ENCODE measurements around the gene TBC1D8. TPM values are rescaled to one million over a fixed set of nuclear protein-coding genes. Genes with fewer than 3 reads are reported as not detected.

The TBC1D8 gene
- total RNA-seq, 1 donor from 2014 or later = 3.9 TPM

- no peaks in the 10 kb centered on the region for H3K36me3 ChIP-seq
- TF ChIP-seq EZH2 (IDR thresholded peaks at IDR 0.05) (no peak), EZH2phosphoT487 (IDR thresholded peaks at IDR 0.05) (peak; percentile 39), CTCF (IDR thresholded peaks at IDR 0.05) (peak; percentile 15)
- no peak overlapping the region for H3K9ac ChIP-seq
- H3K27me3 ChIP-seq = peaks cover 76% of the 10 kb centered on the region
- H3K36me3 Mint-ChIP-seq = no peaks in the 10 kb centered on the region
- H3K4me2 ChIP-seq = peak overlapping the region; percentile 72
- H3K4me1 ChIP-seq = peaks cover 11% of the 10 kb centered on the region
- H4K20me1 ChIP-seq (ENCODE audit: low read depth) = peaks cover 25% of the 10 kb centered on the region
- H3K27me3 Mint-ChIP-seq (ENCODE audit: insufficient read depth, low read depth) = peaks cover 26% of the 10 kb centered on the region
- no peaks in the 10 kb centered on the region for H3K9me3 Mint-ChIP-seq
- no peaks in the 10 kb centered on the region for H3K79me2 ChIP-seq (ENCODE audit: low read depth)
- H3K4me1 Mint-ChIP-seq = peaks cover 29% of the 10 kb centered on the region
- H3K4me3 Mint-ChIP-seq = peak overlapping the region; percentile 87
- H2AFZ ChIP-seq (replicated peaks) = no peak overlapping the region
- H3K4me3 ChIP-seq = peak overlapping the region; percentile 53
- no peak overlapping the region for H3K27ac Mint-ChIP-seq
- DNase-seq (ENCODE audit: low spot score) = peak; percentile 74
- H3F3A ChIP-seq (ENCODE audit: low read depth) = peaks cover 27% of the 10 kb centered on the region
- no peaks in the 10 kb centered on the region for H3K9me3 ChIP-seq (ENCODE audit: low read depth)
- H3K27ac ChIP-seq = no peak overlapping the region
Observed at GRCh38 chr2:101152272-101153076, 1.3 kb upstream of the TBC1D8 start.

- DNase-seq (ENCODE audit: low spot score) = peak; percentile 23
- TF ChIP-seq CTCF (IDR thresholded peaks at IDR 0.05) (no peak), EZH2phosphoT487 (IDR thresholded peaks at IDR 0.05) (peak; percentile 22), EZH2 (IDR thresholded peaks at IDR 0.05) (peak; percentile 54)
- H4K20me1 ChIP-seq (ENCODE audit: low read depth) = peaks cover 25% of the 10 kb centered on the region
- peaks cover 76% of the 10 kb centered on the region for H3K27me3 ChIP-seq
- Mint-ChIP-seq H3K9me3 (no peaks in the 10 kb centered on the region), H3K36me3 (no peaks in the 10 kb centered on the region), H3K4me1 (peaks cover 29% of the 10 kb centered on the region), H3K27ac (no peak overlapping the region), H3K4me3 (peak overlapping the region; percentile 87), H3K27me3 (ENCODE audit: insufficient read depth, low read depth) (peaks cover 26% of the 10 kb centered on the region)
- peak overlapping the region; percentile 53 for H3K4me3 ChIP-seq
- H3K4me2 ChIP-seq = peak overlapping the region; percentile 72
- H3K27ac ChIP-seq = no peak overlapping the region
- H3K79me2 ChIP-seq (ENCODE audit: low read depth) = no peaks in the 10 kb centered on the region
- H3K9ac ChIP-seq = no peak overlapping the region
- no peaks in the 10 kb centered on the region for H3K36me3 ChIP-seq
- H3K4me1 ChIP-seq = peaks cover 11% of the 10 kb centered on the region
- no peaks in the 10 kb centered on the region for H3K9me3 ChIP-seq (ENCODE audit: low read depth)
- no peak overlapping the region for H2AFZ ChIP-seq (replicated peaks)
- H3F3A ChIP-seq (ENCODE audit: low read depth) = peaks cover 27% of the 10 kb centered on the region
Observed at GRCh38 chr2:101151859-101152271, 683 bp upstream of the TBC1D8 start.

DNA sequence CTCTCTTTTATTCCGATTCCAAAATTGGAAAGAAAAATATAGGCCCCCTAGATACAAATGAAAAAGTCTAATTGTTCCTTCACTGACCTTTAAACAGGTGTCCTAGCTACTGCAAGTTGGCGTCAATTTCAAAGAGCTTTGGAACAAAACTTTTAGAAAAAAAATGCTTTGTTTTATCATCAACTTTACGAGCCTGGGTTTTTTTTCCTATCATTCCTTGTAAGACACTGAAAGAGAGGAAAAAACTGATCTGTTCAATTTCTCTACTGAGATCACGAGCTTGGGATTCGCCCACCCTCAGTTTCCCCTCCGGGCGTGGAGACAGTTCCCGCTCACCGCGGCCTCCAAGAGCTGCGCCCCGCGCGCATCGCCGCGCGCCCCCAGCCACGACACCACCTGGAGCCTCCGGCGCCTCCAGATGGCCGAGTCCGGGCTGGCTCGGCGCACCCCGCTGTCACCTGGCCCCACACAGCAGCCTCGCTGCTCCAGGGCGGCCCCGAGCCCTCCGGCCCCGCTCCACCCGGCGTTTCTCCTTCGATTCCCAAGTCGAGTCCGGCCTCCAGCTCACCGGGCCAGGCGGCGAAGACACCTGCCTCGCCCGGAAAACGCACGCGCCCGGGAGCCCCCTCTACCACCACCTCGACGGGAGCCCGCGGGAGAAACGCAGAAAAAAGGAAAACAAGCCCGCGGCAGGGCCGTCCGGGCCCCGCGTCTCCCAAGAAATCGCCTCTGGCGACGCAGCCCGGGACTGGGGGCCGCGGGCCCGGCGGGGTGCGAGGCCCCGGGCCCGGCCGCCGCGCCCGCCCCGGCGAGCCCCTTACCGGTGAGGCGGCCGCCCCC lies 656 bp downstream of the TBC1D8 start:
- Mint-ChIP-seq H3K9me3 (no peaks in the 10 kb centered on the region), H3K4me3 (peak overlapping the region; percentile 84), H3K4me1 (peaks cover 29% of the 10 kb centered on the region), H3K27me3 (ENCODE audit: insufficient read depth, low read depth) (peaks cover 24% of the 10 kb centered on the region), H3K36me3 (no peaks in the 10 kb centered on the region), H3K27ac (no peak overlapping the region)
- no peak overlapping the region for H3K27ac ChIP-seq
- H3K4me3 ChIP-seq = peak overlapping the region; percentile 53
- peaks cover 25% of the 10 kb centered on the region for H4K20me1 ChIP-seq (ENCODE audit: low read depth)
- peak; percentile 66 for DNase-seq (ENCODE audit: low spot score)
- no peak overlapping the region for H3K9ac ChIP-seq
- H3K9me3 ChIP-seq (ENCODE audit: low read depth) = no peaks in the 10 kb centered on the region
- no peaks in the 10 kb centered on the region for H3K36me3 ChIP-seq
- peak overlapping the region; percentile 97 for H2AFZ ChIP-seq (replicated peaks)
- H3K27me3 ChIP-seq = peaks cover 73% of the 10 kb centered on the region
- no peaks in the 10 kb centered on the region for H3K79me2 ChIP-seq (ENCODE audit: low read depth)
- TF ChIP-seq EZH2 (IDR thresholded peaks at IDR 0.05) = peak; percentile 57
- TF ChIP-seq CTCF (IDR thresholded peaks at IDR 0.05) = no peak
- TF ChIP-seq EZH2phosphoT487 (IDR thresholded peaks at IDR 0.05) = peak; percentile 60
- H3F3A ChIP-seq (ENCODE audit: low read depth) = peaks cover 27% of the 10 kb centered on the region
- peaks cover 11% of the 10 kb centered on the region for H3K4me1 ChIP-seq
- H3K4me2 ChIP-seq = peak overlapping the region; percentile 91

Measured in neural progenitor cell (in vitro differentiated cells).